Neuron (in vitro differentiated cells): ENCODE measurements around the gene QRICH1.

Experiments
- H2AFZ ChIP-seq: one replicate; pipeline ENCODE4 v1.6.1; 2013; ENCODE audit warnings: low read depth, mild to moderate bottlenecking, inconsistent platforms, low read length, moderate library complexity
- H3K27me3 ChIP-seq: one replicate; pipeline ENCODE4 v1.6.1; 2013; ENCODE audit warnings: low read length; ENCODE audit not compliant: insufficient read depth
- H3K36me3 ChIP-seq: one replicate; pipeline ENCODE4 v1.6.1; 2013; ENCODE audit warnings: low read length; ENCODE audit not compliant: insufficient read depth
- H3K4me1 ChIP-seq: one replicate; pipeline ENCODE4 v1.6.1; 2013; ENCODE audit warnings: low read length; ENCODE audit not compliant: insufficient read depth
- H3K4me3 ChIP-seq: 2 replicates; pipeline ENCODE4 v1.5.1; 2013; ENCODE audit warnings: mild to moderate bottlenecking, low read length, moderate library complexity
- H3K9me3 ChIP-seq: one replicate; pipeline ENCODE4 v1.6.1; 2013; ENCODE audit warnings: low read length

QRICH1 gene

GRCh38 chr3:49093853-49094767, at the start of gene QRICH1:
Gene QRICH1, minus strand, starts transcription at chr3:49094071. Its CDS starts 17,054 bp downstream, at chr3:49077017.
- Histone ChIP-seq H3K36me3 (peaks cover 34% of the 10 kb centered on the region), H3K27me3 (no peaks in the 10 kb centered on the region), H3K4me1 (peaks cover 14% of the 10 kb centered on the region), H3K4me3 (peak within 1 kb of the TSS; percentile 68), H2AFZ (peak within 1 kb of the TSS; percentile 38), H3K9me3 (no peaks in the 10 kb centered on the region)

- H3K36me3 ChIP-seq = no peaks in the 10 kb centered on the region
- H3K9me3 ChIP-seq = peaks cover 5% of the 10 kb centered on the region
- H2AFZ ChIP-seq = no peak overlapping the region
- peaks cover 8% of the 10 kb centered on the region for H3K4me1 ChIP-seq
- no peak overlapping the region for H3K4me3 ChIP-seq
- H3K27me3 ChIP-seq = no peaks in the 10 kb centered on the region
Measured at GRCh38 chr3:49140080-49140479, 46.2 kb upstream of the QRICH1 start.

GRCh38 chr3:49135499-49135898, 41.6 kb upstream of the QRICH1 start:
- H3K9me3 ChIP-seq = no peaks in the 10 kb centered on the region
- no peak overlapping the region for H2AFZ ChIP-seq
- H3K4me1 ChIP-seq = peaks cover 18% of the 10 kb centered on the region
- H3K36me3 ChIP-seq = no peaks in the 10 kb centered on the region
- H3K4me3 ChIP-seq = no peak overlapping the region
- no peaks in the 10 kb centered on the region for H3K27me3 ChIP-seq

- Histone ChIP-seq H3K4me3 (no peak overlapping the region), H3K27me3 (no peaks in the 10 kb centered on the region)
Measured at GRCh38 chr3:49134471-49135265, 40.8 kb upstream of the QRICH1 start.

GRCh38 chr3:49133226-49133951, 39.5 kb upstream of the QRICH1 start:
- Histone ChIP-seq H2AFZ (peak overlapping the region; percentile 98), H3K4me1 (peaks cover 10% of the 10 kb centered on the region), H3K27me3 (no peaks in the 10 kb centered on the region), H3K4me3 (peak overlapping the region; percentile 73), H3K36me3 (peaks cover 1% of the 10 kb centered on the region), H3K9me3 (no peaks in the 10 kb centered on the region)

More at GRCh38 chr3:49134471-49135265, 40.8 kb upstream of the QRICH1 start:
- H3K36me3 ChIP-seq = no peaks in the 10 kb centered on the region
- H2AFZ ChIP-seq = no peak overlapping the region
- H3K4me1 ChIP-seq = peaks cover 13% of the 10 kb centered on the region
- no peaks in the 10 kb centered on the region for H3K9me3 ChIP-seq

- peak within 1 kb of the TSS; percentile 98 for H2AFZ ChIP-seq
- H3K4me3 ChIP-seq = peak within 1 kb of the TSS; percentile 73
- H3K9me3 ChIP-seq = no peaks in the 10 kb centered on the region
- H3K4me1 ChIP-seq = peaks cover 10% of the 10 kb centered on the region
- no peaks in the 10 kb centered on the region for H3K27me3 ChIP-seq
- peaks cover 3% of the 10 kb centered on the region for H3K36me3 ChIP-seq
Measured at GRCh38 chr3:49132437-49133225, 38.8 kb upstream of the QRICH1 start, which contains the start of gene LAMB2. Gene LAMB2, minus strand, starts transcription at chr3:49133050. Its CDS starts 183 bp downstream, at chr3:49132867.

- Histone ChIP-seq H3K27me3 (no peaks in the 10 kb centered on the region), H3K4me1 (peaks cover 10% of the 10 kb centered on the region), H3K9me3 (no peaks in the 10 kb centered on the region), H3K36me3 (peaks cover 3% of the 10 kb centered on the region), H2AFZ (no peak overlapping the region), H3K4me3 (peak overlapping the region; percentile 73)
Measured at GRCh38 chr3:49132073-49132436, 38.2 kb upstream of the QRICH1 start.

GRCh38 chr3:49131576-49131975, 37.7 kb upstream of the QRICH1 start:
- H3K4me3 ChIP-seq = peak overlapping the region; percentile 73

GRCh38 chr3:49131040-49131439, 37.2 kb upstream of the QRICH1 start:
- Histone ChIP-seq H3K36me3 (peaks cover 5% of the 10 kb centered on the region), H3K4me1 (peaks cover 10% of the 10 kb centered on the region), H3K9me3 (no peaks in the 10 kb centered on the region), H2AFZ (no peak overlapping the region), H3K4me3 (no peak overlapping the region), H3K27me3 (no peaks in the 10 kb centered on the region)

More at GRCh38 chr3:49131576-49131975, 37.7 kb upstream of the QRICH1 start:
- no peaks in the 10 kb centered on the region for H3K9me3 ChIP-seq
- no peaks in the 10 kb centered on the region for H3K27me3 ChIP-seq
- H2AFZ ChIP-seq = no peak overlapping the region
- peaks cover 3% of the 10 kb centered on the region for H3K36me3 ChIP-seq
- H3K4me1 ChIP-seq = peaks cover 10% of the 10 kb centered on the region

- H3K36me3 ChIP-seq = peaks cover 44% of the 10 kb centered on the region
Measured at GRCh38 chr3:49124991-49125670, 31.3 kb upstream of the QRICH1 start.

GRCh38 chr3:49124203-49124602, 30.3 kb upstream of the QRICH1 start:
- no peak overlapping the region for H2AFZ ChIP-seq
- H3K36me3 ChIP-seq = peaks cover 44% of the 10 kb centered on the region
- no peaks in the 10 kb centered on the region for H3K9me3 ChIP-seq
- no peaks in the 10 kb centered on the region for H3K27me3 ChIP-seq
- peaks cover 12% of the 10 kb centered on the region for H3K4me1 ChIP-seq
- no peak overlapping the region for H3K4me3 ChIP-seq

More at GRCh38 chr3:49124991-49125670, 31.3 kb upstream of the QRICH1 start:
- Histone ChIP-seq H3K27me3 (no peaks in the 10 kb centered on the region), H2AFZ (no peak overlapping the region), H3K4me1 (peaks cover 3% of the 10 kb centered on the region), H3K4me3 (no peak overlapping the region), H3K9me3 (no peaks in the 10 kb centered on the region)
